ENCODE measurements around the gene LSM5. TPM values are rescaled to one million over a fixed set of nuclear protein-coding genes. Genes with fewer than 3 reads are reported as not detected.
"Not testable (repeated sequence)": the region's sequence is repeated elsewhere in the genome, so short reads cannot be mapped to it uniquely, and the experiment has no call there.

Gene LSM5
- total RNA-seq, 1 experiment from 2014 or later: 108 TPM

GRCh38 chr7:32499755-32500154 lies 9.6 kb upstream of the LSM5 start:
- not testable (repeated sequence) for H2BK120ac ChIP-seq (ENCODE audit: low read depth, low read length, poor library complexity, severe bottlenecking); H3K4me2 ChIP-seq (ENCODE audit: insufficient read depth, insufficient read length, low read length); H3K27me3 Mint-ChIP-seq (ENCODE audit: low read depth); H2BK20ac ChIP-seq (ENCODE audit: low read depth, low read length, poor library complexity, severe bottlenecking); H4K5ac ChIP-seq (ENCODE audit: insufficient read length, low read depth, low read length); H3K4ac ChIP-seq (ENCODE audit: low read depth, low read length); H3K23ac ChIP-seq (ENCODE audit: insufficient read length, low read depth, low read length); H4K20me1 ChIP-seq (ENCODE audit: control insufficient read depth, insufficient read depth, insufficient read length); H3K27ac Mint-ChIP-seq; H3K9me3 ChIP-seq (ENCODE audit: control insufficient read depth, low read depth, low read length); H4K91ac ChIP-seq (ENCODE audit: insufficient read length, low read depth, low read length); H3K23me2 ChIP-seq (ENCODE audit: insufficient read length, low read depth, low read length, poor library complexity, severe bottlenecking); H3K27ac ChIP-seq (ENCODE audit: insufficient read length, low read depth, low read length); H3K79me1 ChIP-seq (ENCODE audit: insufficient read depth, low read depth, low read length, poor library complexity, severe bottlenecking); H3K27me3 ChIP-seq (ENCODE audit: insufficient read depth, low read length); H2BK12ac ChIP-seq (ENCODE audit: insufficient read length, low read depth, low read length); H3K9me3 Mint-ChIP-seq; H4K8ac ChIP-seq (replicated peaks; ENCODE audit: insufficient read length, low read depth, low read length); H3K14ac ChIP-seq (ENCODE audit: insufficient read depth, low read length); H3K4me1 ChIP-seq (ENCODE audit: insufficient read depth, low read length); H3K56ac ChIP-seq (ENCODE audit: insufficient read length, low read depth, low read length); H2BK5ac ChIP-seq (ENCODE audit: insufficient read length, low read length); H2BK15ac ChIP-seq (ENCODE audit: low read depth, low read length); H3K18ac ChIP-seq (ENCODE audit: insufficient read length, low read depth, low read length); H3T11ph ChIP-seq (ENCODE audit: low read length); H3K9ac ChIP-seq (ENCODE audit: extremely low read depth, insufficient read length, low read length); H2AK5ac ChIP-seq (ENCODE audit: insufficient read length, low read length); DNase-seq; H2AFZ ChIP-seq (ENCODE audit: low read length); H3K4me3 Mint-ChIP-seq
- peaks cover 30% of the 10 kb centered on the region; the same call in 1 of the 2 replicates for H3K79me2 ChIP-seq (ENCODE audit: insufficient read depth, low read length)
- Mint-ChIP-seq H3K4me1 (peaks cover 24 to 34% of the 10 kb centered on the region in 2 experiments), H3K36me3 (ENCODE audit: insufficient read depth in 1 of 3, low read depth in 3 of 3) (peaks cover 18 to 30% (median 24%) of the 10 kb centered on the region in 3 experiments)
- WGBS (ENCODE audit: extremely low coverage, insufficient read length, low lambda C conversion rate): no CpG with 5 or more reads among the region's 2 CpGs

Data from H9 (cell line).